T-cell (primary cell): ENCODE results near the gene CCL25. TPM values are rescaled to one million over a fixed set of nuclear protein-coding genes. Genes with fewer than 3 reads are reported as not detected.

Experiments
- ATAC-seq, 4 experiments: fragments of 200-7000 bp in 3 of 4; fragments of 150-1000 bp in 1 of 4; cut with Tn5 transposase; replicated peaks in 1 of 4; 1 replicate in 3 of 4; 2 replicates in 1 of 4; pipeline ENCODE4 v1.10.0; 2021; ENCODE audit warnings: moderate library complexity in 3 of 4, mild to moderate bottlenecking in 2 of 4, moderate number of reproducible peaks in 1 of 4
- CTCF ChIA-PET, 2 donors: fragments of 300-600 bp; sonication (Branson Sonifier 250); formaldehyde crosslinking; loops; one replicate each; lab custom pipeline; 2022; ENCODE audit warnings: antibody characterized with exemption in 2 of 2; lab: Charles Lee
- POLR2A ChIA-PET, 2 donors: fragments of 300-600 bp; sonication (Branson Sonifier 250); formaldehyde crosslinking; loops; one replicate each; lab custom pipeline; 2022; ENCODE audit warnings: antibody characterized with exemption in 2 of 2; lab: Charles Lee
- DNase-seq, 35 experiments: peaks; one replicate each; pipeline versions ENCODE4 v3.0.0 to v3.0.0-alpha.2; 2013 to 2023
- H3K27ac ChIP-seq: one replicate; pipeline ENCODE4 v1.5.1; 2013; ENCODE audit warnings: low read length
- H3K27me3 ChIP-seq, 2 experiments: replicated peaks in 1 of 2; 1 replicate in 1 of 2; 2 replicates in 1 of 2; pipeline versions ENCODE4 v1.6.1 to v1.7.0; 2013; ENCODE audit warnings: low read length in 1 of 2, mixed read lengths in 1 of 2; ENCODE audit not compliant: control insufficient read depth in 2 of 2, insufficient read depth in 2 of 2; ENCODE audit errors: extremely low read depth in 1 of 2
- H3K36me3 ChIP-seq, 2 donors: 1 replicate in 1 of 2; 2 replicates in 1 of 2; pipeline versions ENCODE4 v1.6.1 to v1.7.0; 2013; ENCODE audit warnings: low read length in 1 of 2; ENCODE audit not compliant: control insufficient read depth in 2 of 2, insufficient read depth in 1 of 2; ENCODE audit errors: extremely low read depth in 1 of 2
- H3K4me1 ChIP-seq, 2 experiments: 1 replicate in 1 of 2; 2 replicates in 1 of 2; pipeline versions ENCODE4 v1.6.1 to v1.7.0; 2013; ENCODE audit warnings: low read length in 2 of 2, mixed read lengths in 1 of 2; ENCODE audit not compliant: insufficient read depth in 2 of 2, control insufficient read depth in 1 of 2; ENCODE audit errors: extremely low read depth in 1 of 2
- H3K4me3 ChIP-seq, 2 donors: 1 replicate in 1 of 2; 2 replicates in 1 of 2; pipeline versions ENCODE4 v1.5.1 to v1.7.0; 2013; ENCODE audit warnings: mild to moderate bottlenecking in 2 of 2, low read length in 1 of 2, moderate library complexity in 1 of 2; ENCODE audit not compliant: control insufficient read depth in 1 of 2; ENCODE audit errors: extremely low read depth in 1 of 2
- H3K9me3 ChIP-seq: 2 replicates; pipeline ENCODE4 v1.7.0; 2013
- H3K27ac Mint-ChIP-seq, 2 donors: one replicate each; pipeline ENCODE4 v1.8.0; 2020 to 2021; ENCODE audit warnings: mild to moderate bottlenecking in 2 of 2, mixed read lengths in 2 of 2
- H3K27me3 Mint-ChIP-seq, 2 donors: one replicate each; pipeline ENCODE4 v1.8.0; 2021 to 2022; ENCODE audit warnings: mixed read lengths in 2 of 2
- H3K36me3 Mint-ChIP-seq: one replicate; pipeline ENCODE4 v1.8.0; 2021; ENCODE audit warnings: mixed read lengths
- H3K4me1 Mint-ChIP-seq, 3 donors: one replicate each; pipeline ENCODE4 v1.8.0; 2020 to 2022; ENCODE audit warnings: mixed read lengths in 3 of 3, mild to moderate bottlenecking in 1 of 3
- H3K4me3 Mint-ChIP-seq, 3 donors: one replicate each; pipeline ENCODE4 v1.8.0; 2020 to 2022; ENCODE audit warnings: mild to moderate bottlenecking in 3 of 3, mixed read lengths in 3 of 3, moderate library complexity in 3 of 3
- H3K9me3 Mint-ChIP-seq, 3 donors: one replicate each; pipeline ENCODE4 v1.8.0; 2020 to 2022; ENCODE audit warnings: mixed read lengths in 3 of 3
- WGBS: methylation state at CpG from one replicate; pipeline ENCODE4 v1.1.5; 2013; ENCODE audit warnings: missing lambda C conversion rate; ENCODE audit not compliant: insufficient coverage; 5-methylcytosine and 5-hydroxymethylcytosine counted together
- total RNA-seq, 35 experiments: library from RNA in 6 of 35; stranded (reverse) in 6 of 35; fragments of 120-200 nt in 1 of 35; gene quantifications; one replicate each; pipeline versions ENCODE4 v1.2.1 to v1.2.4 and lab custom pipeline; 2013 to 2026

CCL25 gene
- total RNA-seq, 5 donors from 2014 or later (not counting 1 experiment from before 2014, with no cell fraction given) = 1.4 TPM; not detected in 4

GRCh38 chr19:8081569-8082550 is 29.3 kb downstream of the CCL25 start:
- no peak overlapping the region for H3K4me3 Mint-ChIP-seq
- no peak overlapping the region for H3K27ac Mint-ChIP-seq
- Histone ChIP-seq H3K4me3 (no peak overlapping the region), H3K9me3 (no peaks in the 10 kb centered on the region), H3K36me3 (no peaks in the 10 kb centered on the region), H3K4me1 (no peaks in the 10 kb centered on the region), H3K27ac (no peak overlapping the region), H3K27me3 (peaks cover 0 to 37% of the 10 kb centered on the region in 2 experiments)
- 88% methylated on average over 6 of the region's 11 CpGs for WGBS
- no peak for ATAC-seq
- no peaks in the 10 kb centered on the region for H3K36me3 Mint-ChIP-seq
- POLR2A ChIA-PET = no interaction called here
- CTCF ChIA-PET = no interaction called here
- H3K27me3 Mint-ChIP-seq = peaks cover 0 to 8% of the 10 kb centered on the region in 2 donors
- H3K9me3 Mint-ChIP-seq = no peaks in the 10 kb centered on the region
- no peaks in the 10 kb centered on the region for H3K4me1 Mint-ChIP-seq
- DNase-seq = no peak

DNA sequence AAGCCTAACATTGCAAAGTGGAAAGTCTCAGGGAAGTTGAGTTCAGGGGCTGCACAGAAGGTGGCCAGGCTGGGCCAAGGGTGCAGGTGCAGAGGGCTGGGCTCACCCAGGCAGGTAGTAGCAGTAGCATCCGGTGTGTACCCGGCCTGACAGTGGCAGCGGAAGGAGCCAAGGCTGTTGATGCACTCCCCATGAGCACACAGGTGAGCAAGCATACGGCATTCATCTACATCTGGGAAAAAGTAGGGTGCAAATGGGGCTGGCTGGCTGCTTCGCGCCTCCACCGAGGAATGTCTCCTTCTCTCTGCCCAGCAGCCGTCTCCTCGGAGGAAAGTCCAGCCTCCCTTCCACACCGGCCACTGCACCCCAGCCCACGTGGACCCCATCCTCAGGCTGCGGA is 30.6 kb downstream of the CCL25 start:
- DNase-seq = no peak
- Histone ChIP-seq H3K36me3 (no peaks in the 10 kb centered on the region), H3K27ac (no peak overlapping the region), H3K4me1 (no peaks in the 10 kb centered on the region), H3K27me3 (peaks cover 0 to 41% of the 10 kb centered on the region in 2 experiments), H3K4me3 (no peak overlapping the region), H3K9me3 (no peaks in the 10 kb centered on the region)
- no peak overlapping the region for H3K27ac Mint-ChIP-seq
- H3K4me3 Mint-ChIP-seq = no peak overlapping the region
- ATAC-seq = no peak
- no peaks in the 10 kb centered on the region for H3K4me1 Mint-ChIP-seq
- POLR2A ChIA-PET = no interaction called here
- H3K27me3 Mint-ChIP-seq = peaks cover 0 to 9% of the 10 kb centered on the region in 2 donors
- H3K36me3 Mint-ChIP-seq = no peaks in the 10 kb centered on the region
- no peaks in the 10 kb centered on the region for H3K9me3 Mint-ChIP-seq
- CTCF ChIA-PET = no interaction called here
- 98% methylated on average over 12 of the region's 12 CpGs for WGBS

DNA sequence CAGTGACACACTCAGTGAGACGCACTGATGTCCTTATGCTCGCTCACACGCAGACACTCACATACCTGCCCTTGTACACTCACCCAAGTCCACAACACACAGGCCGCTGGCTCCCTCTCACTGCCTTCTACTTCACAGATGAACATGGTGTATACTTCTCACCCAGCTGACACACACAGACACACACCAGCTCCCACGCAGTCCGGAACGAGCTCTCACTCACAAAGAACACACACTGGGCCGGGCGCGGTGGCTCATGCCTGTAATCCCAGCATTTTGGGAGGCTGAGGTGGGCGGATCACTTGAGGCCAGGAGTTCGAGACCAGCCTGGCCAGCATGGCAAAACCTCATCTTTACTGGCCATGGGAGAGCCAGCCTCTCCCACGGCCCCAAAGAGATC is 31.6 kb downstream of the CCL25 start:
- Histone ChIP-seq H3K4me1 (no peaks in the 10 kb centered on the region), H3K36me3 (no peaks in the 10 kb centered on the region), H3K4me3 (no peak overlapping the region), H3K27ac (no peak overlapping the region), H3K9me3 (no peaks in the 10 kb centered on the region), H3K27me3 (peaks cover 0 to 41% of the 10 kb centered on the region in 2 experiments)
- ATAC-seq (no peak), DNase-seq (no peak)
- H3K4me3 Mint-ChIP-seq = no peak overlapping the region
- H3K36me3 Mint-ChIP-seq = no peaks in the 10 kb centered on the region
- no peaks in the 10 kb centered on the region for H3K9me3 Mint-ChIP-seq
- ChIA-PET POLR2A (no interaction called here), CTCF (no interaction called here)
- no peak overlapping the region for H3K27ac Mint-ChIP-seq
- 94% methylated on average over 4 of the region's 13 CpGs for WGBS
- peaks cover 0 to 9% of the 10 kb centered on the region in 2 donors for H3K27me3 Mint-ChIP-seq
- H3K4me1 Mint-ChIP-seq = no peaks in the 10 kb centered on the region

- H3K4me3 ChIP-seq = no peak overlapping the region
- no peak overlapping the region for H3K27ac ChIP-seq
- Mint-ChIP-seq H3K9me3 (no peaks in the 10 kb centered on the region), H3K27ac (no peak overlapping the region), H3K36me3 (no peaks in the 10 kb centered on the region), H3K27me3 (peaks cover 0 to 9% of the 10 kb centered on the region in 2 donors), H3K4me1 (no peaks in the 10 kb centered on the region), H3K4me3 (no peak overlapping the region)
- H3K4me1 ChIP-seq = no peaks in the 10 kb centered on the region
- ChIA-PET POLR2A (no interaction called here), CTCF (no interaction called here)
- 86% methylated on average over 9 of the region's 20 CpGs for WGBS
- peaks cover 0 to 43% of the 10 kb centered on the region in 2 experiments for H3K27me3 ChIP-seq
- no peaks in the 10 kb centered on the region for H3K9me3 ChIP-seq
- ATAC-seq (no peak), DNase-seq (no peak)
- no peaks in the 10 kb centered on the region for H3K36me3 ChIP-seq
These were observed 33.2 kb downstream of the CCL25 start for GRCh38 chr19:8085598-8086408.

- no peaks in the 10 kb centered on the region for H3K36me3 Mint-ChIP-seq
- H3K4me3 Mint-ChIP-seq = no peak overlapping the region
- ChIA-PET CTCF (no interaction called here), POLR2A (no interaction called here)
- Histone ChIP-seq H3K36me3 (no peaks in the 10 kb centered on the region), H3K4me1 (no peaks in the 10 kb centered on the region), H3K27me3 (peaks cover 0 to 45% of the 10 kb centered on the region in 2 experiments), H3K27ac (no peak overlapping the region), H3K9me3 (no peaks in the 10 kb centered on the region), H3K4me3 (no peak overlapping the region)
- H3K27ac Mint-ChIP-seq = no peak overlapping the region
- H3K27me3 Mint-ChIP-seq = peaks cover 3 to 9% of the 10 kb centered on the region in 2 donors
- no peak for ATAC-seq
- WGBS = 94% methylated on average over 13 of the region's 13 CpGs
- no peaks in the 10 kb centered on the region for H3K9me3 Mint-ChIP-seq
- DNase-seq = no peak
- H3K4me1 Mint-ChIP-seq = no peaks in the 10 kb centered on the region
These were observed 34.3 kb downstream of the CCL25 start for GRCh38 chr19:8086849-8087248.

DNA sequence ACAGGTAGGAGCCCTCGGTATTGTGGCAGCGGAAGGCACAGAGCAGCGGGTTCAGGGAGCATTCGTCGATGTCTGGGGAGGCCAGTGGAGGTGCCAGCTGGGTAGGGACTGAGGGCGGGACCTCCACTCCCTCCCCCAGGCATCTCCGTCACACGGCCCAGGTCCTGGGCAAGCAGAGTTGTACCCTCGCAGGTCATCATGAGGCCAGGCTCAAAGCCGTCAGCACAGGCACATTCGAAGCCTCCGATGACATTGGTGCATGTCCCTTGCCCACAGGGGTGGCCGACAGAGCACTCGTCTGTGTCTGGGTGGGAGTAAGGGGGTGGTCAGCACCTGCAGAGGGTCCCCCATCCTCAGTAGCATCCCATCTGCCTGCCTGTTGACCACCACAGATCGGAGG is 35.3 kb downstream of the CCL25 start:
- POLR2A ChIA-PET = no interaction called here
- H3K36me3 ChIP-seq = no peaks in the 10 kb centered on the region
- no peaks in the 10 kb centered on the region for H3K4me1 ChIP-seq
- 96% methylated on average over 8 of the region's 15 CpGs for WGBS
- H3K36me3 Mint-ChIP-seq = no peaks in the 10 kb centered on the region
- peaks cover 3 to 9% of the 10 kb centered on the region in 2 donors for H3K27me3 Mint-ChIP-seq
- no peak overlapping the region for H3K27ac Mint-ChIP-seq
- H3K4me1 Mint-ChIP-seq = no peaks in the 10 kb centered on the region
- H3K4me3 Mint-ChIP-seq = no peak overlapping the region
- DNase-seq = no peak
- no peaks in the 10 kb centered on the region for H3K9me3 Mint-ChIP-seq
- H3K27me3 ChIP-seq = peaks cover 0 to 45% of the 10 kb centered on the region in 2 experiments
- no peak overlapping the region for H3K4me3 ChIP-seq
- H3K27ac ChIP-seq = no peak overlapping the region
- CTCF ChIA-PET = no interaction called here
- H3K9me3 ChIP-seq = no peaks in the 10 kb centered on the region
- no peak for ATAC-seq
